Erythroblast (primary cell): ENCODE measurements around the gene JARID2.

Source experiments
- GATA1 ChIP-seq: IDR thresholded peaks from 2 replicates; pipeline ENCODE4 v1.6.1; 2011; ENCODE audit warnings: low read depth, mild to moderate bottlenecking, control low read depth, low read length, moderate library complexity
- POLR2A ChIP-seq: IDR thresholded peaks from 2 replicates; pipeline ENCODE4 v1.6.1; 2011; ENCODE audit warnings: mild to moderate bottlenecking, low read length

- TF ChIP-seq POLR2A (no peak), GATA1 (no peak)
Measured at GRCh38 chr6:15429141-15430110, 183.6 kb downstream of the JARID2 start.
